HepG2 (cell line): ENCODE results near the gene PIK3C2B. TPM values are rescaled to one million over a fixed set of nuclear protein-coding genes. Genes with fewer than 3 reads are reported as not detected.

Experiments used
- ARID5B ChIP-seq: IDR thresholded peaks from 2 replicates; pipeline ENCODE4 v1.4.0; 2020; ENCODE audit warnings: mild to moderate bottlenecking, missing genetic modification reagents
- CEBPG ChIP-seq: IDR thresholded peaks from 2 replicates; pipeline ENCODE4 v1.6.1; 2016
- GZF1 ChIP-seq: sonication (generic); formaldehyde crosslinking; IDR thresholded peaks from 2 replicates; pipeline ENCODE4 v1.5.1; 2020; ENCODE audit warnings: mild to moderate bottlenecking, missing genetic modification reagents
- HES4 ChIP-seq: sonication (generic); formaldehyde crosslinking; IDR thresholded peaks from 2 replicates; pipeline ENCODE4 v1.9.0; 2021; ENCODE audit warnings: mild to moderate bottlenecking, missing genetic modification reagents, borderline replicate concordance
- HNRNPH1 ChIP-seq: fragments of 200-400 bp; formaldehyde crosslinking; optimal IDR thresholded peaks from 2 replicates; pipeline ENCODE3; 2017; ENCODE audit warnings: mild to moderate bottlenecking, low read depth, low read length
- MED1 ChIP-seq: sonication (generic); formaldehyde crosslinking; IDR thresholded peaks from 2 replicates; pipeline ENCODE4 v1.4.0; 2020; ENCODE audit warnings: missing genetic modification reagents
- NR2F1 ChIP-seq, 2 experiments: fragments of 450-650 bp in 1 of 2; formaldehyde crosslinking in 1 of 2; IDR thresholded peaks; 2 replicates each; pipeline versions ENCODE4 v1.5.0 to v1.6.1; 2016 to 2020; ENCODE audit warnings: mild to moderate bottlenecking in 1 of 2, missing compliant biosample characterization in 1 of 2, missing genetic modification reagents in 1 of 2, moderate library complexity in 1 of 2
- PAX8 ChIP-seq: sonication (generic); formaldehyde crosslinking; IDR thresholded peaks from 2 replicates; pipeline ENCODE4 v1.8.0; 2022; ENCODE audit warnings: mild to moderate bottlenecking, missing genetic modification reagents, borderline replicate concordance
- POGK ChIP-seq: sonication (generic); formaldehyde crosslinking; conservative IDR thresholded peaks from 2 replicates; pipeline ENCODE4 v1.8.0; 2022; ENCODE audit warnings: mild to moderate bottlenecking, moderate library complexity, missing genetic modification reagents
- RFX1 ChIP-seq: fragments of 450-650 bp; IDR thresholded peaks from 2 replicates; pipeline ENCODE4 v1.6.1; 2017
- SIX1 ChIP-seq: sonication (generic); formaldehyde crosslinking; IDR thresholded peaks from 2 replicates; pipeline ENCODE4 v1.4.0; 2020; ENCODE audit warnings: missing genetic modification reagents, borderline replicate concordance
- SP140L ChIP-seq: sonication (generic); formaldehyde crosslinking; IDR thresholded peaks from 2 replicates; pipeline ENCODE4 v1.4.0; 2020; ENCODE audit warnings: missing genetic modification reagents, borderline replicate concordance
- THAP11 ChIP-seq: IDR thresholded peaks from 2 replicates; pipeline ENCODE4 v1.6.1; 2016; ENCODE audit warnings: missing biosample characterization, missing genetic modification reagents
- YY1 ChIP-seq: IDR thresholded peaks from 2 replicates; pipeline ENCODE4 v1.6.1; 2011; ENCODE audit warnings: low read length, low read depth, moderate library complexity, mild to moderate bottlenecking; ENCODE audit not compliant: insufficient read depth, insufficient replicate concordance
- ZNF274 ChIP-seq: sonication (generic); formaldehyde crosslinking; IDR thresholded peaks from 2 replicates; pipeline ENCODE4 v1.5.1; 2020; ENCODE audit warnings: mild to moderate bottlenecking, missing genetic modification reagents
- ZNF879 ChIP-seq: sonication (generic); formaldehyde crosslinking; IDR thresholded peaks from 2 replicates; pipeline ENCODE4 v1.8.1; 2023; ENCODE audit warnings: missing genetic modification reagents
- ZUFSP ChIP-seq: sonication (generic); formaldehyde crosslinking; IDR thresholded peaks from 2 replicates; pipeline ENCODE4 v1.9.0; 2021; ENCODE audit warnings: missing genetic modification reagents, mild to moderate bottlenecking, borderline replicate concordance
- polyA plus RNA-seq, 8 experiments: library from polyadenylated mRNA; depleted of rRNA in 3 of 8; stranded (reverse) in 7 of 8; unstranded in 1 of 8; fragments of >200 nt; fragmentation: Illumina TruSeq in 4 of 8; extraction: Trizol in 4 of 8; gene quantifications; 2 replicates each; pipeline versions ENCODE4 v1.2.1 to v1.2.3, GENCODE V29; 2011 to 2016; ENCODE audit warnings: low read depth in 4 of 8, missing spikeins in 1 of 8, mixed read lengths in 1 of 8; ENCODE audit not compliant: insufficient read depth in 1 of 8
- total RNA-seq, 5 experiments: library from RNA; depleted of rRNA; stranded (reverse); fragments of >200 nt; fragmentation: Illumina TruSeq; extraction: Trizol; gene quantifications; 2 replicates each; pipeline ENCODE4 v1.2.3, GENCODE V29; 2016; ENCODE audit warnings: low read depth in 1 of 5

PIK3C2B gene
- total and polyA plus RNA-seq, 2 of the 13 experiments (the other 11 are each of a cell fraction or from before 2014, with no cell fraction given): 3.4 to 4.5 TPM

GRCh38 chr1:204503913-204504519 lies 9.4 kb upstream of the PIK3C2B start (continued):
- TF ChIP-seq ARID5B (CRISPR knock-in tag) (0 out of 2 replicates have a peak, but pooled peaks have one; percentile 7), ZUFSP (CRISPR knock-in tag) (no peak), THAP11 (no peak), GZF1 (CRISPR knock-in tag) (no peak), RFX1 (no peak), HNRNPH1 (no peak), SP140L (CRISPR knock-in tag) (no peak), PAX8 (CRISPR knock-in tag) (no peak), CEBPG (CRISPR knock-in tag) (peak; percentile 15; the same call in 1 of the 2 replicates), MED1 (CRISPR knock-in tag) (no peak), ZNF274 (CRISPR knock-in tag) (no peak), NR2F1 (CRISPR knock-in tag; IDR thresholded peaks at IDR 0.05) (no peak), YY1 (no peak), POGK (CRISPR knock-in tag) (no peak), ZNF879 (no peak), HES4 (CRISPR knock-in tag) (no peak), SIX1 (CRISPR knock-in tag) (peak; percentile 75; the same call in 1 of the 2 replicates)
